T-helper 1 cell treated with Interleukin-12 subunit alpha and Interleukin-12 subunit beta and Interleukin-4 antibody, amounts not matched to agents 30 ng/mL and 1 ng/mL, for 36 hours (primary cell): ENCODE data around the gene SLC51A. TPM values are rescaled to one million over a fixed set of nuclear protein-coding genes. Genes with fewer than 3 reads are reported as not detected.

Experiments used
- intact Hi-C: fragments of 100-400 bp; cut with micrococcal nuclease; formaldehyde crosslinking; loops from one replicate; pipeline ENCODE4 v1.15.1; 2024
- total RNA-seq: library from RNA; stranded (reverse); gene quantifications from 2 replicates; pipeline ENCODE4 v1.2.3, GENCODE V29; 2022

The SLC51A gene
- total RNA-seq, 1 donor from 2014 or later, result not detected

GRCh38 chr3:196210673-196211556, 5.4 kb upstream of the SLC51A start, which contains the start of gene ZDHHC19:
Gene ZDHHC19 (minus strand): TSS chr3:196211400. CDS start chr3:196211315, 85 bp downstream.
- intact Hi-C loops, result no loop called here

- intact Hi-C loops, result no loop called here
Measured at GRCh38 chr3:196214783-196215441, 1.4 kb upstream of the SLC51A start.

- intact Hi-C loops, result no loop called here
Measured at GRCh38 chr3:196215493-196216020, 777 bp upstream of the SLC51A start.

DNA sequence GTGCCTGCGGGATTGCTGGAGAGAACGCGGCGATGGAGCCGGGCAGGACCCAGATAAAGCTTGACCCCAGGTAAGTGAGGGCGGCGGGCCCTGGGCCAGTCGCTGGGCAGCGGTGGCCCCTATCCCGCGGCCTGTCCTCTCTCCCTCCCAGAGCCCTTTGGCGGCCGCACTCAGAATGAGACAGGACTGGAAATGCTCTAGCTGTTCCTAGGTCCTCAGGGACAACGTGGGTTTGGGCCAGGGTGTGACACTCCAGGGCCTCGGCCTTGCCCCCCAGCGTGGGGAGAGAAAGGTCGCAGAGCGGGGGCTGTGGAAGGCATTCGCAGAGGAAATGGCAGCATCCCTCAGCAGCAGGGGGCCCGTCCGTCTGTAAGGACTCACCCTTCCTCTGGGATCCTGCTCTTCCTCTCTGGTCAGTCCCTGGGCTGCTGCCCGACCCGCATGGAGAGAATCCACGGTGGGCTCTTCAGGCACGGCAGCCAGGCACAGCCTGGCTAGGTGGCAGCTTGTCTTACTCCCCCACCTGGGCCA, 412 bp downstream of the SLC51A start:
- intact Hi-C loops, result no loop called here

DNA sequence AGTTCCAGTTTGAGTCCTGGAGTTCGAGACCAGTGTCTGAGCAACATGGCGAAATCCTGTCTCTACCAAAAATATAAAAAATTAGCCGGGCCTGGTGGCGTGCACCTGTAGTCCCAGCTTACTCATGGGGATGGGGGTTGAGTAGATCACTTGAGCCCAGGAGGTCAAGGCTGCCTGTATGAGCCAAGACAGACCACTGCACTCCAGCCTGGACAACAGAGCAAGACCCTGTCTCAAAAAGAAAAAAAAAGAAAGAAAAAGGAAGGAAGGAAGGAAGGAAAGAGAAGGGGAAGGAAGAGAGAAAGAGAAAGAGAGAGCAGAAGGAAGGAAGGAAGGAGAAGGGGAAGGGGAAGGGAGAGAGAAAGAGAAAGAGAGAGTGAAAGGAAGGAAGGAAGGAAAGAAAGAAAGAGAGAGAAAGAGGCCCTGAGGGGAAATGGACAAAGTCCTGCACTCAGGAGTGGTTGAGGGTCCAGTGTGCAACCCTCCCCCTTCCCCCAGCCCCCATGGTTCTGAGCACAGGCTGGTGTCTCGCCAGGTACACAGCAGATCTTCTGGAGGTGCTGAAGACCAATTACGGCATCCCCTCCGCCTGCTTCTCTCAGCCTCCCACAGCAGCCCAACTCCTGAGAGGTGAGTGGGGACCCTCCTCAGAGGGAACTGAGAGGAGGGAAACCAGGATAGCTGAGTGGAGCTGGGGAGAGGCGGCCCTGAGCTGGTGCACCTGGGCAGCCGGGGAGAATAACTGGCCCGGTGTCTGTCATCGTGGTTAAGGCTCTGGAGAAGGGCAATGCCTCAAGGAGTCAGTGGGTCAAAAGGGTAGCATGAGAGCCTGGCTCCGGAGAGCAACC, 1.2 kb downstream of the SLC51A start:
- intact Hi-C loops, result loop anchor here (2.0 kb wide), 1 partner anchor 57 kb away; no protein-coding TSS in a partner anchor

DNA sequence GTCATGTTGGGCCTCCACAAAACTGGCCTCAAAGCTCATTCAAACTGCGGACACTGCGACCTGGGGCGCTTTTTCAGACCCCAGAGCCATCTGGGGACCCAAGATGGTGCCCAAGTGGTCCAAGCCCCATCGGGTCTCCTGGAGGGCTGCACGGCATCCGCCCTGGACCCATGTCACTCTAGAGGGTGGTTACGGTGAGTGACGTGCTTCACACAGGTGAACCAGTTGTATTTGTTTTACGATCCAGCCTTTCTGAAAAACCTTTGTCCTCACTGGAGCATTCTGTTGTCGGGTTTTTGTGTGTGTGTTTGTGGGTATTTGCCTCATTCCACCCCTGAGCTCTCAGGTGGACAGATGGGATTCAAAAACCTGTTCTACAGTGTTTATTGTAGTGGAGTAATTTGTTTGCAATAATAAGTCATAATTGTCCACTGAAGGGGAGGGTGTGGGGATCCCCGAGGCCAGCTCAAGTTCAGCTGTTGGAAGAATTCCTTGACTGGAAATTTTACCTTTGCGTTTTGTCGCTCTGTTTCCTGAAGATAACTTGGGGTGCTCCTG, 1.9 kb downstream of the SLC51A start:
- intact Hi-C loops, result loop anchor here (2.0 kb wide), 1 partner anchor 57 kb away; no protein-coding TSS in a partner anchor

DNA sequence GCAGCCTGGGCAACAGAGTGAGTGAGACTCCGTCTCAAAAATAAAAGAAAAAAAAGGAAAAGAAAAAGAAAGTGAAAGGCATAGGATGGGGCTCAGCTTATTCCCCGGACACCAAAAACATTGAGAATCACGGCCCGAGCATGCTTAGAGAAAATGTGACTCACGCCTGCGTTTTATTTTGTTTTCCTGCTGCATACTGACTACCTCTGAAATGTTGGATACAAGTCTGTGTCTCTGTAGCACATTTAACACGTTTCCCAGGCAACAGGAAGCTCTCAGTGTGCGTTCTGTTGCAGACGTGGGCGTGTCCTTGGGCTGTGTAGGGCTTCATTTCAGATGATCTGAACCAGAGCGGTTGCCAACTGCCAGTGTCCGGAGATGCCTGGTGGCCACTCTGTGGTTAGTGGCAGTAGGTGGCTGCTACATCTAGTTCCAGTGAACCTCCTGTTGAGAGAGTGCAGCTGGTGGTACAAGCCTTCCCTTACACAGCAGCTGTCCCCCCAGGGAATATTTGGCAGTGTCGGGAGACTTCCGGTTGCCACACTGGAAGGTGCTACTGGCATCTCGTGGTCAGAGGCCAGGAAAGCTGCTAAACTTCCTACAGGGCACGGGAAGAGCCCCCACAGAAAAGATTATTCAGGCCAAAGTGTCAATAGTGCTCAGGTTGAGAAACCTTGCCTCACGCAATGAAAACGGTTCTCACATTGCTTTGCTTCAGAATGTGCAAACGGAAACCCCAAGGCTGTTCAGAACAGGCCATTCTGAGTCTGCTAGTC, 3.0 kb downstream of the SLC51A start:
- intact Hi-C loops, result loop anchor here (1.0 to 2.0 kb wide), 3 partner anchors 11 to 213 kb away; partner anchors contain the start of gene UBXN7

DNA sequence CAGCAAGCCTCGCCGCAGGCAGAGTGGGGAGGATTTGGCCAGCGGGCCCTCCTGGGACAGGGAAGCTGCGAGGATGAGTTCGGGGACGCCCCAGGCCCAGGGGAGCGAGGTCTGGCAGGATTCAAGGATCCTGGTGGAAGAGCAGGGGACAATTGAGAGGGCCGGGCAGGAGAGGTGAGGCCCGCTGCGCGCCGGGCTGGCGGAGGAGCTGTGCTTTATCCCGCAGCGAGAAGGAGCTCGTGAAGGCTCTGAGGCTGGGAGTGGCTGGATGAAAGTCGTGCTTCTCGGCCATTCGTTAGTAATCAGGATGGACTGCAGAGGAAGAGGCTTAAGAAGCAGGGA, 3.6 kb downstream of the SLC51A start:
- intact Hi-C loops, result loop anchor here (1.0 to 2.0 kb wide), 3 partner anchors 12 to 212 kb away; partner anchors contain the start of gene UBXN7

DNA sequence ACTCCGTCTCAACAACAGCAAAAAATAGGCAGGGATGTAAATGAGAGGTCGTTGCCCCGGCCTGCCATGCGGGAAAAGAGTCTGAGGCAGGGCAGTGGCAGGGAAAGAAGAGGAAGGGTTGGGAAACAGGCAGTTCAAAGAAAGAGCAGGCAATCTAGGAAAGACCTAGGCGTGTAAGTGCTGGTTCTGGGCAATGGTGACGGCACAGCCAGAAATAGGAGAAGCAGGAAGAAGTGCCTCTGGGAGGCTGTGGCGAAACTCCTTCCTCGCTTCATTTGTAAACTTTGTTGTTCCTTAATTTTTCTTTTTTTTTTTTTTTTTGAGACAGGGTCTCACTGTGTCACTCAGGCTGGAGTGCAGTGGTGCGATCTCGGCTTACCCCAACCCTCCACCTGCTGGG, 4.3 kb downstream of the SLC51A start:
- intact Hi-C loops, result no loop called here

DNA sequence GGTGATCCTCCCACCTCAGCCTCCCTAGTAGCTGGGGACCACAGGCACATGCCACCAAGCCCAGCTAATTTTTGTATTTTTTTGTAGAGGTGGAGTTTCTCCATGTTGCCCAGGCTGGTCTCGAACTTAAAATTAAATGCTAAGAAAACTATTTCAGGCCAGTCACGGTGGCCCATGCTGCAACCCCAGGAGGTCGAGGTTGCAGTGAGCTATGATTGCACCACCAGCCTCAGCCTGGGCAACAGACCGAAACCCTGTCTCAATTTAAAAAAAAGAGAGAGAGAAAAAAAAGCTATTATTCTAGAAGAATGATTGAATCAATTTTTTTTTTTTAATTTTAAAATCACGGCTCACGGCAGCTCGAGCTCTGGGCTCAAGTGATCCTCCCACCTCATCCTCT, 4.7 kb downstream of the SLC51A start:
- intact Hi-C loops, result no loop called here

DNA sequence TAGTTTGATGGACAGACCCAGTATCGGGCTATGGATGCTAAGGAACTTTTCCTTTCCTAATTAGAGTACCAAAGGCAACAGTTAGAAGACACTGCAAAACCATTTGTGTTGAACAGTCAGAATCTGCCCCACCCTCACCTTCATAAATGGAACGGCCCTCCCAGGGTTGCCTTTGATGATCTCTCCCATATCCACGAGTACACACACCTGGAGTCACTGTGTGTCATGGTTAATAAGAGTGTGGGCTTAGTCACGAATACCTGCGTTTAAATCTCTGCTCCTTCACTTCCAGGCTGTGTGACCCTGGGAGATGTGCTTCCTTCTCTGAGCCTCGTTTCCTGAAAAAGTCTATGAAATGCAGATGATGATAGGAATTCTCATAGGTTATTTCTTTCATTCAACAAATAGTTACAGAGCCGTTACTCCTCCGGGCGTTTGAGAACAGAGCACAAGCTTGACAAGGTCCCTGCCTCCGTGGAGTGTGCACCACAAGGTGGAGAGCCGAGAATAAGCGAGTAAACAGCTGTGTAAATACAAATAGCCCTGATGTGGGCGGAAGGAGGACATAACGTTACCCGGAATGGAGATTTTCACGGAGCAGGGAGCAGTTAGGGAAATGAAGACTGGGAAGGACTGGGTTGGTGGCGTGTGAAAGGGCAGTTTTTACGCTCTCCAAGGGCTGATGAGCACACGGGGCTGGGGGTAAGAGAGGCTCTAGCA, 6.7 kb downstream of the SLC51A start:
- intact Hi-C loops, result no loop called here

GRCh38 chr3:196225086-196225485, 8.8 kb downstream of the SLC51A start:
- intact Hi-C loops, result no loop called here

DNA sequence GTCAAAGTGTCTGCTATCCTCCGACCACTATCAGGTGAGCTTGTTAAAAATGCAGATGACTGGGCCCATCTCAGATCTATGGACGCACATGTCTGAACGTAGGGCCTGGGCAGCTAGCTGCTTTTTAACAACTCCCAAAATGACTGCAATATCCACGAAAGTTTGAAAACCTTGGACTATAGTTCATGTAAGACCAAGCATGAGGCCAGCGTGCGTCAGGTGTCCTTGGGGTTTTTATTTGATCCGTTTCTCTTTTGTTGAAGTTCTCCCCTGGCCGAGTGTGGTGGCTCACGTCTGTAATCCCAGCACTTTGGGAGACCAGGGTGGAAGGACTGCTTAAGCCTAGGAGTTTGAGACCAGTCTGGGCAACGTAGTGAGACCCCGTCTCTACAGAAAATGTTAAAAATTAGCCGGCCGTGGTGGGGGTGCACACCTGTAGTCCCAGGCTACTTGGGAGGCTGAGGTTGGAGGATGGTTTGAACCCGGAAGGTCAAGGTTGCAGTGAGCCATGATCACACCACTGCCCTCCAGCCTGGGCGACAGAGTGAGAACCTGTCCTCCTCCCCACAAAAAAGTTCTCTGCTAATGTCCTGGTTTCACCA, 9.5 kb downstream of the SLC51A start:
- intact Hi-C loops, result no loop called here

- intact Hi-C loops, result no loop called here
Measured at GRCh38 chr3:196227121-196227561, 10.8 kb downstream of the SLC51A start.

GRCh38 chr3:196227629-196228493, 11.5 kb downstream of the SLC51A start:
- intact Hi-C loops, result no loop called here

DNA sequence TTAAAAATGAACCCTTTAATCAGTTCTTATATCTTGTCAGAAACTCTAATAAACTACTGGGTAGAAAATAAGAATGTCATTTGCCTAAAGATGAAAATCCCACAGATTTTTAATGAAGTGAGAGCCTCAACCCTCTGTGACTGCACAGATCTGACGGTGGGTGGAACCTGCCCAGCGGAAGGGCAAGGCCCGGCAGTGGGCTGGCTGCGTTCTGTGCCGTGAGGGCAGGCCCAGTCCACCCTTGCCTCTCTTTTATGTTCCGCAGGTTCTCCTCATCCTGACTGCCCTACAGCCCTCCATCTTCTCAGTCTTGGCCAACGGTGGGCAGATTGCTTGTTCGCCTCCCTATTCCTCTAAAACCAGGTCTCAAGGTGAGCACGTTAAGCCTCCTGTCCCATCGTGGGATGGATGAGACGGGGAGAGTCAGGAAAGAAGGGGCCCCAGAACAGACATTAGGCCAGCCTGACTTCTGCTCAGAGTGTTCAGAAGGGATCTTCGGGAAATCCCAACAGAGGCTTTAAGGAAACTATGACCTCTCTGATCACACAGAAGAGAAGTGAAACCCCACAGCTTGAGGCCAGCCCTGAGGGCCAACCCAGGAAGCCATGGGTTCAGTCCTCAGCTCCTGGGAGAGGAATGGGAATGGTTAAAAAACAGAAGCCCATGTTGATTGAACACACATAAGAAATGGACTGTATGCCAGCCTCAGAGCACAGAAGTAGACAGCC, 16.0 kb downstream of the SLC51A start:
- intact Hi-C loops, result no loop called here

DNA sequence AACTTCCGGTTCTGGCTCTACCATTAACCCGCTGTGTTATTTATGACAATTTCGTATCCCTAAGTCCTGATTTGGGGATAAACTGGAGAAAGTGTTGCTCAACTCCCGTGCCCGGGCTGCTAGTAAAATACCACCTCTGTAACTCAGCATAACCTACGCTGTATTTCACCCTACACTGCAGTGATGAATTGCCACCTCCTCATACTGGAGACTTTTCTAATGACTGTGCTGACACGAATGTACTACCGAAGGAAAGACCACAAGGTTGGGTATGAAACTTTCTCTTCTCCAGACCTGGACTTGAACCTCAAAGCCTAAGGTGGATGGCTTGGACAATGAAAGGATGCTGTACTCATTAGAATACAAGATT, 16.5 kb downstream of the SLC51A start:
- intact Hi-C loops, result no loop called here
